Fibroblast of villous mesenchyme (primary cell): ENCODE results near the gene POLR1E. TPM values are rescaled to one million over a fixed set of nuclear protein-coding genes. Genes with fewer than 3 reads are reported as not detected.

Experiments used
- DNase-seq: peaks from one replicate; pipeline ENCODE4 v3.0.0-alpha.2; 2010; ENCODE audit warnings: low read depth
- H3K4me3 ChIP-seq: 2 replicates; pipeline ENCODE4 v1.5.1; 2011; ENCODE audit warnings: low read depth, mild to moderate bottlenecking, low read length
- total RNA-seq: library from RNA; depleted of rRNA; stranded (reverse); fragments of >200 nt; gene quantifications from 2 replicates; pipeline ENCODE4 v1.2.3, GENCODE V29; 2012
- TF ChIP-seq, protein P1 (sequence below): IDR thresholded peaks from 2 replicates; pipeline ENCODE4 v1.5.1; 2012; ENCODE audit warnings: low read depth, mild to moderate bottlenecking, low read length; ENCODE audit not compliant: insufficient read depth

POLR1E gene
- total RNA-seq, 1 donor: 33.7 TPM

DNA sequence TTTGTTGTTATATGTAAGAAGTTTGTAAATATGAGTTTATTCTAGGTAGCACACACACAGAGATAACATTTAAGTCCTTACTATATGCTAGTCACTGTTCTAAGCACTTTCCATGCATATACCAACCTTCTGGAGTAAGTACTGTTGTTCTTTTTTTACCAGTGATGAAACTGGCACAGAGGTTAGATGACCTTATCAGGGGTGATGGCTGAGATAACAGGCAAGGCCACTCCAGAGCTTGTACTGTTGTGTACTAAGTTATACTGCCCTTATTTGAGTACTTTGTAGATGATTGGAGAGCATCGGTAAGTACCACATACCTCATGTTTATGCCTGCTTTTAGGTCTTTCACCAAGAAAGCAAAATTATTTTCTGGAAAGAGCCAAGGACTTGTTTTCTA lies 6.2 kb downstream of the POLR1E start:
- H3K4me3 ChIP-seq: no peak overlapping the region
- DNase-seq: no peak
- TF ChIP-seq, protein P1, sequence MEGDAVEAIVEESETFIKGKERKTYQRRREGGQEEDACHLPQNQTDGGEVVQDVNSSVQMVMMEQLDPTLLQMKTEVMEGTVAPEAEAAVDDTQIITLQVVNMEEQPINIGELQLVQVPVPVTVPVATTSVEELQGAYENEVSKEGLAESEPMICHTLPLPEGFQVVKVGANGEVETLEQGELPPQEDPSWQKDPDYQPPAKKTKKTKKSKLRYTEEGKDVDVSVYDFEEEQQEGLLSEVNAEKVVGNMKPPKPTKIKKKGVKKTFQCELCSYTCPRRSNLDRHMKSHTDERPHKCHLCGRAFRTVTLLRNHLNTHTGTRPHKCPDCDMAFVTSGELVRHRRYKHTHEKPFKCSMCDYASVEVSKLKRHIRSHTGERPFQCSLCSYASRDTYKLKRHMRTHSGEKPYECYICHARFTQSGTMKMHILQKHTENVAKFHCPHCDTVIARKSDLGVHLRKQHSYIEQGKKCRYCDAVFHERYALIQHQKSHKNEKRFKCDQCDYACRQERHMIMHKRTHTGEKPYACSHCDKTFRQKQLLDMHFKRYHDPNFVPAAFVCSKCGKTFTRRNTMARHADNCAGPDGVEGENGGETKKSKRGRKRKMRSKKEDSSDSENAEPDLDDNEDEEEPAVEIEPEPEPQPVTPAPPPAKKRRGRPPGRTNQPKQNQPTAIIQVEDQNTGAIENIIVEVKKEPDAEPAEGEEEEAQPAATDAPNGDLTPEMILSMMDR: no peak

- H3K4me3 ChIP-seq: no peak overlapping the region
- no peak for DNase-seq
- TF ChIP-seq, protein P1: no peak
Observed at GRCh38 chr9:37495571-37495970, 9.8 kb downstream of the POLR1E start.

- DNase-seq: no peak
- H3K4me3 ChIP-seq: no peak overlapping the region
- TF ChIP-seq, protein P1: no peak
Observed at GRCh38 chr9:37496020-37496419, 10.3 kb downstream of the POLR1E start.

DNA sequence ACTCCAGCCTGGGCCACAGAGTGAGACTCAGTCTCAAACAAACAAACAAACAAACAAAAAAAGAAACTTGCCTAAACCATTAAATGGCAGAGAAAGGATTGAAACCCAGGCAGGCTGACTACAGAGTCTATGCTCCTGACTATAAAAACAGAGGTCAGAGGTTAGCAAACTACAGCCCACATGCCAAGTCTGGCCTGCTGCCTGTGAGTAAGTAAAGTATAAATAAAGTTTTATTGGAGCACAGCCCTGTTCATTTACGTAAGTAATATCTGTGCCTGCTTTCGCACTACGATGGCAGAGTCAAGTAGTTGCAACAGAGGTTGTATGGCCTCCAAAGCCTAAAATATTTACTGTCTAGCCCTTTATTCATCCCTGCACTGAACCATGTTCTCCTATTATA lies 11.6 kb downstream of the POLR1E start:
- H3K4me3 ChIP-seq: no peak overlapping the region
- no peak for DNase-seq
- TF ChIP-seq, protein P1: no peak

DNA sequence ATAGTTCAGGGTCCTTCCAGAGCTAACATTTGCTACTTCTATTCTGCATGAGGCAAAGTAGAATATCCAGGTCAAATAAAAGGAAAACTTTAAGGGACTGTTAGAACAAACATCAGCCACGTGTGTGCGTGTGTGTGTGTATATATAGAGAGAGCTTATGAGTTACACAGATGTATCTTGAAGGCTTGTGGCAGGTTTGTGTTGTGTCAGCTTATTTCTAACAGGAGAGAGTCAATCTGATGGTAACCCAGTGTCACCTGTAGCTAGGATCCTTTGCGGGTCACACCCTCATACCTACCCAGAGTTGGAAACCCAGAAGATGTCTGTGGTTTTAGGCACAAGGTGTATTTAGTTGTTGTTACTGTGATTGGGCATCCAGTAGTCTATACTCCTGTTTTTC lies 12.7 kb downstream of the POLR1E start:
- H3K4me3 ChIP-seq: no peak overlapping the region
- TF ChIP-seq, protein P1: no peak
- DNase-seq: no peak

DNA sequence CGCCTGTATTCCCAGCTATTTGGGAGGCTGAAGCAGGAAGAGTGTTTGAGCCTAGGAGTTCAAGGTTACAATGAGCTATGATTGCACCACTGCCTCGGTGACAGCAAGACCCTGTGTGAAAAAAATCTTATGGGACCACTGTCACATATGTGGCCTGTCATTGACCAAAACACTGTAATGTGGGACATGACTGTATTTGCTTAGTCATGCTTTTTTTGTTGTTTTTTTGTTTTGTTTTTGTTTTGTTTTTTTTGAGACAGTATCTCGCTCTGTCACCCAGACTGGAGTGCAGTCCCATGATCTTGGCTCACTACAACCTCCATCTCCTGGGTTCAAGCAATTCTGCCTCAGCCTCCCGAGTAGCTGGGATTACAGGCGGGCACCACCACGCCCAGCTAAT lies 13.5 kb downstream of the POLR1E start:
- DNase-seq: no peak
- TF ChIP-seq, protein P1: no peak
- H3K4me3 ChIP-seq: no peak overlapping the region

- no peak overlapping the region for H3K4me3 ChIP-seq
- TF ChIP-seq, protein P1: no peak
- no peak for DNase-seq
Observed at GRCh38 chr9:37501957-37502596, 16.3 kb downstream of the POLR1E start.
